Smooth muscle cell (in vitro differentiated cells): ENCODE data around the gene RSBN1L. TPM values are rescaled to one million over a fixed set of nuclear protein-coding genes. Genes with fewer than 3 reads are reported as not detected.
A peak's percentile ranks its signal among the peaks of the same experiment; 100 is the strongest.

Source experiments
- DNase-seq: peaks from one replicate; lab custom pipeline; 2025; ENCODE audit not compliant: unreplicated experiment; lab: John Stamatoyannopoulos, UW
- H2AFZ ChIP-seq: fragments of 200-600 bp; sonication (generic); 2 replicates; pipeline ENCODE4 v1.6.0; 2016; ENCODE audit warnings: antibody characterized with exemption, low read depth, mild to moderate bottlenecking
- H3F3A ChIP-seq: fragments of 200-600 bp; sonication (generic); 2 replicates; pipeline ENCODE4 v1.6.0; 2017; ENCODE audit warnings: antibody characterized with exemption, low read depth
- H3K27ac ChIP-seq: fragments of 200-600 bp; sonication (generic); 2 replicates; pipeline ENCODE4 v1.5.1; 2016; ENCODE audit warnings: low read depth, mild to moderate bottlenecking
- H3K27me3 ChIP-seq: fragments of 200-600 bp; sonication (generic); 2 replicates; pipeline ENCODE4 v1.6.1; 2016; ENCODE audit warnings: low read depth, mild to moderate bottlenecking
- H3K36me3 ChIP-seq: fragments of 200-600 bp; sonication (generic); 2 replicates; pipeline ENCODE4 v1.5.1; 2016; ENCODE audit warnings: low read depth
- H3K4me1 ChIP-seq: fragments of 200-600 bp; sonication (generic); 2 replicates; pipeline ENCODE4 v1.5.1; 2016; ENCODE audit warnings: low read depth
- H3K4me2 ChIP-seq: fragments of 200-600 bp; sonication (generic); 2 replicates; pipeline ENCODE4 v1.6.0; 2016; ENCODE audit warnings: mild to moderate bottlenecking
- H3K4me3 ChIP-seq: fragments of 200-600 bp; sonication (generic); 2 replicates; pipeline ENCODE4 v1.5.1; 2016; ENCODE audit warnings: mild to moderate bottlenecking
- H3K79me2 ChIP-seq: fragments of 200-600 bp; sonication (generic); 2 replicates; pipeline ENCODE4 v1.6.0; 2016; ENCODE audit warnings: low read depth, mild to moderate bottlenecking
- H3K9ac ChIP-seq: fragments of 200-600 bp; sonication (generic); 2 replicates; pipeline ENCODE4 v1.6.0; 2016; ENCODE audit warnings: low read depth
- H3K9me3 ChIP-seq: fragments of 200-600 bp; sonication (generic); replicated peaks from 2 replicates; pipeline ENCODE4 v1.5.1; 2016; ENCODE audit warnings: low read depth
- H4K20me1 ChIP-seq: fragments of 200-600 bp; sonication (generic); 2 replicates; pipeline ENCODE4 v1.6.0; 2016; ENCODE audit warnings: low read depth
- WGBS: methylation state at CpG from one replicate; pipeline ENCODE4 v1.1.7; 2016; ENCODE audit warnings: low lambda C conversion rate; 5-methylcytosine and 5-hydroxymethylcytosine counted together
- polyA plus RNA-seq: library from polyadenylated mRNA; unstranded; fragments of >200 nt; fragmentation: Nextera tagmentation; extraction: Ambion mirVana; gene quantifications from 2 replicates; pipeline ENCODE4 v1.2.1, GENCODE V29; 2016
- total RNA-seq: library from RNA; depleted of rRNA; stranded (reverse); fragments of >200 nt; gene quantifications from 2 replicates; pipeline ENCODE4 v1.2.3, GENCODE V29; 2014
- TF ChIP-seq, protein P1 (sequence below): fragments of 200-600 bp; sonication (generic); IDR thresholded peaks from 2 replicates; pipeline ENCODE4 v1.5.1; 2017; ENCODE audit warnings: borderline replicate concordance, mild to moderate bottlenecking, antibody characterized with exemption; ENCODE audit not compliant: insufficient read depth, poor library complexity, severe bottlenecking

Gene RSBN1L
- total and polyA plus RNA-seq, 2 experiments from 2014 or later = 3.8 to 26.2 TPM

DNA sequence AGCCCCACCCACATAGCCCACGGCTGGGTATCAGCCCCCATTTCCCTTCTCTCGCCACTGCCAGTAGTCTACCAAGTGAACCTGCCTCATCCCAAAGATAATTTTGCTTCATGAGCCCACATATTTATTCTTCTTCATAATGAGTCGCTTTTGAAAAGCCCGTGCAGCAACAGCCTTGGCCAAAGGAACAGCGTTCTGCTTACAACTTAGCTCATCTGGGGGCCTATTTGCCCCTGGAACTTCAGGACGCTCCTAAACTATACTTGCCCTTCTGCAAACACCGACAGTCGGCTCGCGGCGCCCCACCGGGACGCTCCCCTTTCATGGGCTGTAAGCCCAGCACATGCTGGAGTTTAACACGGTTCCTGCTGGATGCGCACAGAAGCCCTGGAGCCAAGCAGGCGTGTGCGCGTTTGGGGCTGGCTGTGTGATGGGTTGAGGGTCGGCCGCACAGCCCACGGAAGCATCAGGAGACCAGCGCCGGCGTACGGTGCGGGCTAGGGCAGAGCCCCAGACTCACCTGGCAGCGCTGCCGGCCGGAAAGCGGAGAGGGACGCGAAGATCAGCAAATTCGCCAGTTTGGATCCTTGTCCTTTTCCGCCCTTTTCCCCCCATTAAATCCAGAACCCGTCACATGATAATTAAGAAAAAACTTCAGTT, 101.6 kb downstream of the RSBN1L start:
- H3K36me3 ChIP-seq = no peaks in the 10 kb centered on the region
- WGBS = under 1% methylated on average over 35 of the region's 35 CpGs
- peak overlapping the region; percentile 93 for H3K4me3 ChIP-seq
- H3K4me2 ChIP-seq = peak overlapping the region; percentile 89
- H3F3A ChIP-seq = peaks cover 4% of the 10 kb centered on the region
- H3K79me2 ChIP-seq = peaks cover 78% of the 10 kb centered on the region
- peak; percentile 46 for DNase-seq
- H3K9ac ChIP-seq = peak overlapping the region; percentile 77
- H4K20me1 ChIP-seq = peaks cover 3% of the 10 kb centered on the region
- H3K4me1 ChIP-seq = peaks cover 21% of the 10 kb centered on the region
- peak overlapping the region; percentile 85 for H2AFZ ChIP-seq
- no peaks in the 10 kb centered on the region for H3K27me3 ChIP-seq
- TF ChIP-seq, protein P1, sequence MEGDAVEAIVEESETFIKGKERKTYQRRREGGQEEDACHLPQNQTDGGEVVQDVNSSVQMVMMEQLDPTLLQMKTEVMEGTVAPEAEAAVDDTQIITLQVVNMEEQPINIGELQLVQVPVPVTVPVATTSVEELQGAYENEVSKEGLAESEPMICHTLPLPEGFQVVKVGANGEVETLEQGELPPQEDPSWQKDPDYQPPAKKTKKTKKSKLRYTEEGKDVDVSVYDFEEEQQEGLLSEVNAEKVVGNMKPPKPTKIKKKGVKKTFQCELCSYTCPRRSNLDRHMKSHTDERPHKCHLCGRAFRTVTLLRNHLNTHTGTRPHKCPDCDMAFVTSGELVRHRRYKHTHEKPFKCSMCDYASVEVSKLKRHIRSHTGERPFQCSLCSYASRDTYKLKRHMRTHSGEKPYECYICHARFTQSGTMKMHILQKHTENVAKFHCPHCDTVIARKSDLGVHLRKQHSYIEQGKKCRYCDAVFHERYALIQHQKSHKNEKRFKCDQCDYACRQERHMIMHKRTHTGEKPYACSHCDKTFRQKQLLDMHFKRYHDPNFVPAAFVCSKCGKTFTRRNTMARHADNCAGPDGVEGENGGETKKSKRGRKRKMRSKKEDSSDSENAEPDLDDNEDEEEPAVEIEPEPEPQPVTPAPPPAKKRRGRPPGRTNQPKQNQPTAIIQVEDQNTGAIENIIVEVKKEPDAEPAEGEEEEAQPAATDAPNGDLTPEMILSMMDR = no peak
- H3K9me3 ChIP-seq = no peaks in the 10 kb centered on the region
- peak overlapping the region; percentile 73 for H3K27ac ChIP-seq

GRCh38 chr7:77798394-77799077, 102.3 kb downstream of the RSBN1L start, which contains the start of the genes PHTF2 and TMEM60:
Gene PHTF2 (plus strand): TSS chr7:77798773.
Gene TMEM60 (minus strand): TSS chr7:77798434. CDS start chr7:77794373, 4,061 bp downstream.
- H3K79me2 ChIP-seq = peaks cover 83% of the 10 kb centered on the region
- TF ChIP-seq, protein P1 = peak; percentile 38

DNA sequence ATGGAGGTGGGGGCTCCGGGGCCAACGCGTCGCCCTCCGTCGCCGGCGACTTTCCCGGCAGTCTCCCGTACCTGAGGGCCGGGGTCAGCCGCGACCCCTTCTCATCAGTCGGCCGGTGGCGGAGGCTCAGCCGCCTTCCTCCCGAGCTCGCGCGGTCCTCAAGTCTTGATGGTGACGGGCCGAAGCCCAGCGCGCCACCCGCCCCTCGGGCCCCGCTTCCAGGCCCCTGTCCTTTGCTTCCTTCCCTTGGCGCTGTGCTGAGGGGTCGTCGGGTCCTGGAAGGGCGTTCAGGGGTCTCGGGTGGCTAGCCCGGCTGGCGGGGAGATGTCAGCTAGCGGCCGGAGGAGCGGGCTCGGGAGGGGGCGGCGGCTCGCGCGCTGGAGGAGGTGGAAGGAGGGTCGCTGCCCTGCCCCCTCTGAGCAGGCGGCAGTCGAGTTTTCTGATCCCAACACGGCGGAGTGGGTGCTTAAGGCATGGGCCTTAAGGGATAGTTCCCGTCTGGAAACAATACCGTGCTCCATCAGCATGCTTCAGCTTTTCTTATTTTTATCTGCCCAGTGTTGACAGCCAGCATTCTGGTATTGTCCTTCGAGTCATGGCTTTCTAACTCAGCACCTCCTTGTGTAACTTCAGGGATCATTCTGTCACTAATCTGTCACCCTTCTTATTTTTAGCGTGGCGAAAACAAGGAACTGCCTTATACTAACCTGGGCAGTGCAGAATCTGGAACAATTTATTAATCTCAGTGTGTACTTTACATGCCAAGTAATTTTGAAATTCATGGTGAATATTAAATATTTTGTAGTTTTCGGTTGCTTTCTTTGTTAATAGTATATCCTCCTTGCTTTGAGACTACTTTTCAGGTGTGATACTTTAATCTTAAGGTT, 103.1 kb downstream of the RSBN1L start:
- WGBS = 4% methylated on average over 34 of the region's 55 CpGs

More at GRCh38 chr7:77798394-77799077, 102.3 kb downstream of the RSBN1L start, which contains the start of the genes PHTF2 and TMEM60:
- Histone ChIP-seq H3K36me3 (no peaks in the 10 kb centered on the region), H3K4me3 (peak within 1 kb of the TSS; percentile 93), H3K4me2 (peak within 1 kb of the TSS; percentile 89), H4K20me1 (peaks cover 8% of the 10 kb centered on the region), H3K27me3 (no peaks in the 10 kb centered on the region), H3K9me3 (no peaks in the 10 kb centered on the region), H3F3A (peaks cover 4% of the 10 kb centered on the region), H3K9ac (peak within 1 kb of the TSS; percentile 86), H3K27ac (peak within 1 kb of the TSS; percentile 73), H2AFZ (peak within 1 kb of the TSS; percentile 85), H3K4me1 (peaks cover 21% of the 10 kb centered on the region)
- WGBS = under 1% methylated on average over 60 of the region's 61 CpGs
- DNase-seq = peak; percentile 96

More for the DNA sequence above, 103.1 kb downstream of the RSBN1L start:
- H4K20me1 ChIP-seq = peaks cover 8% of the 10 kb centered on the region
- H3K79me2 ChIP-seq = peaks cover 91% of the 10 kb centered on the region
- peak overlapping the region; percentile 66 for H2AFZ ChIP-seq
- H3K9ac ChIP-seq = peak overlapping the region; percentile 86
- TF ChIP-seq, protein P1 = no peak
- peak overlapping the region; percentile 89 for H3K4me2 ChIP-seq
- no peaks in the 10 kb centered on the region for H3K9me3 ChIP-seq
- peak overlapping the region; percentile 93 for H3K4me3 ChIP-seq
- no peaks in the 10 kb centered on the region for H3K36me3 ChIP-seq
- peaks cover 21% of the 10 kb centered on the region for H3K4me1 ChIP-seq
- H3K27ac ChIP-seq = peak overlapping the region; percentile 73
- no peaks in the 10 kb centered on the region for H3K27me3 ChIP-seq
- DNase-seq = peak; percentile 28
- H3F3A ChIP-seq = peaks cover 4% of the 10 kb centered on the region
